Osteoblast (primary cell): ENCODE measurements around the gene ZNF467. TPM values are rescaled to one million over a fixed set of nuclear protein-coding genes. Genes with fewer than 3 reads are reported as not detected.

ENCODE experiments used
- DNase-seq: peaks from one replicate; pipeline ENCODE4 v3.0.0; 2011; ENCODE audit warnings: low spot score, mixed read lengths; ENCODE audit not compliant: insufficient read length; ENCODE audit errors: missing footprints
- H2AFZ ChIP-seq: 2 replicates; pipeline ENCODE4 v1.6.0; 2011; ENCODE audit warnings: mild to moderate bottlenecking, low read length
- H3K27ac ChIP-seq: 2 replicates; pipeline ENCODE4 v1.5.1; 2011; ENCODE audit warnings: mild to moderate bottlenecking, low read depth, low read length, moderate library complexity
- H3K27me3 ChIP-seq: 2 replicates; pipeline ENCODE4 v1.6.0; 2012; ENCODE audit warnings: mild to moderate bottlenecking, control low read depth, inconsistent platforms, low read length, moderate library complexity; ENCODE audit not compliant: insufficient read depth
- H3K36me3 ChIP-seq: 2 replicates; pipeline ENCODE4 v1.5.1; 2011; ENCODE audit warnings: mild to moderate bottlenecking, low read length, control low read depth, moderate library complexity; ENCODE audit not compliant: insufficient read depth
- H3K4me1 ChIP-seq: 2 replicates; pipeline ENCODE4 v1.5.1; 2011; ENCODE audit warnings: mild to moderate bottlenecking, low read length, control low read depth, moderate library complexity; ENCODE audit not compliant: insufficient read depth
- H3K4me2 ChIP-seq: 2 replicates; pipeline ENCODE4 v1.6.0; 2011; ENCODE audit warnings: mild to moderate bottlenecking, low read length; ENCODE audit not compliant: insufficient read depth
- H3K4me3 ChIP-seq: fragments of 200-600 bp; sonication (generic); 3 replicates; pipeline ENCODE4 v1.5.1; 2012; ENCODE audit warnings: mild to moderate bottlenecking, low read length, inconsistent platforms; ENCODE audit not compliant: insufficient read depth
- H3K79me2 ChIP-seq: 2 replicates; pipeline ENCODE4 v1.6.0; 2012; ENCODE audit warnings: mild to moderate bottlenecking, low read length, control low read depth, inconsistent platforms; ENCODE audit not compliant: insufficient read depth
- H3K9me3 ChIP-seq: 2 replicates; pipeline ENCODE4 v1.5.1; 2011; ENCODE audit warnings: low read depth, low read length, control low read depth
- H4K20me1 ChIP-seq: 2 replicates; pipeline ENCODE4 v1.6.0; 2012; ENCODE audit warnings: mild to moderate bottlenecking, low read length, control low read depth; ENCODE audit not compliant: insufficient read depth
- CTCF ChIP-seq: IDR thresholded peaks from 2 replicates; pipeline ENCODE4 v1.5.1; 2011; ENCODE audit warnings: mild to moderate bottlenecking, low read depth, low read length, moderate library complexity; ENCODE audit errors: extremely low read depth
- total RNA-seq: library from RNA; depleted of rRNA; stranded (reverse); fragments of >200 nt; gene quantifications from 2 replicates; pipeline ENCODE4 v1.2.3, GENCODE V29; 2012

The ZNF467 gene
- total RNA-seq, 1 donor: not detected

GRCh38 chr7:149785983-149786382 lies 12.6 kb upstream of the ZNF467 start:
- Histone ChIP-seq H2AFZ (no peak overlapping the region), H3K79me2 (no peaks in the 10 kb centered on the region), H3K4me1 (no peaks in the 10 kb centered on the region), H3K36me3 (no peaks in the 10 kb centered on the region), H3K4me2 (no peak overlapping the region), H3K9me3 (no peaks in the 10 kb centered on the region), H3K27me3 (peaks cover 4% of the 10 kb centered on the region), H4K20me1 (no peaks in the 10 kb centered on the region), H3K4me3 (no peak overlapping the region), H3K27ac (no peak overlapping the region)
- no peak for TF ChIP-seq CTCF
- DNase-seq: no peak

GRCh38 chr7:149785402-149785801 lies 12.0 kb upstream of the ZNF467 start:
- no peaks in the 10 kb centered on the region for H3K9me3 ChIP-seq
- H3K79me2 ChIP-seq: no peaks in the 10 kb centered on the region
- H3K27ac ChIP-seq: no peak overlapping the region
- H3K36me3 ChIP-seq: no peaks in the 10 kb centered on the region
- H2AFZ ChIP-seq: no peak overlapping the region
- H3K4me2 ChIP-seq: no peak overlapping the region
- peaks cover under 1% of the 10 kb centered on the region for H3K27me3 ChIP-seq
- TF ChIP-seq CTCF: no peak
- H3K4me1 ChIP-seq: no peaks in the 10 kb centered on the region
- H4K20me1 ChIP-seq: no peaks in the 10 kb centered on the region
- H3K4me3 ChIP-seq: no peak overlapping the region
- DNase-seq: no peak

- no peaks in the 10 kb centered on the region for H3K27me3 ChIP-seq
Measured at GRCh38 chr7:149784251-149784608, 10.8 kb upstream of the ZNF467 start.

More at GRCh38 chr7:149784251-149784608, 10.8 kb upstream of the ZNF467 start:
- no peaks in the 10 kb centered on the region for H3K79me2 ChIP-seq
- no peaks in the 10 kb centered on the region for H3K4me1 ChIP-seq
- no peaks in the 10 kb centered on the region for H4K20me1 ChIP-seq
- H3K36me3 ChIP-seq: no peaks in the 10 kb centered on the region
- H3K9me3 ChIP-seq: no peaks in the 10 kb centered on the region
- no peak overlapping the region for H2AFZ ChIP-seq
- H3K4me2 ChIP-seq: no peak overlapping the region
- H3K27ac ChIP-seq: no peak overlapping the region
- peak; percentile 85 for DNase-seq
- no peak for TF ChIP-seq CTCF
- no peak overlapping the region for H3K4me3 ChIP-seq
